Measurements from ENCODE around the gene RHOH.

DNA sequence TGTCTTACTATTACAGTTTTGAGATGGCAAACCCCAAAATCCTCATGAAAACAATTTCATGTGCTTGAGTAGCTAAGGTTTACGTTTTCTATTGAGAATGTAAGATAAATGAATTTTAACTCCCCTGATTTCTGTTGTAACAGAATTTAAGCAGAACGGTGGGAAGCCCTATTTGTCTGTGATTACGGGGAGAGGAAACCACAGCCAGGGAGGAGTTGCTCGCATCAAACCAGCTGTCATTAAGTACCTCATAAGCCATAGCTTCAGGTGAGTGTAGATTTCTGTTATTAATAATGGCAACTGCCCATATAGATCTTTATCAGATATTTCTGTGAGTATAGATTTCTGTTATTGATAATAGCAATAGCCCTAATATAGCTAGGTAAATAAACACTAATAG is 44.2 kb upstream of the RHOH start:
- no peak for TF ChIP-seq EP300 (IDR thresholded peaks at IDR 0.05; ENCODE audit: borderline replicate concordance)
- TF ChIP-seq TEAD4 (IDR thresholded peaks at IDR 0.05): no peak
- TF ChIP-seq CEBPB (IDR thresholded peaks at IDR 0.05): no peak
- TF ChIP-seq EGR1 (IDR thresholded peaks at IDR 0.05): no peak
- no peak for TF ChIP-seq NFIC (IDR thresholded peaks at IDR 0.05)
- TF ChIP-seq, protein P1, sequence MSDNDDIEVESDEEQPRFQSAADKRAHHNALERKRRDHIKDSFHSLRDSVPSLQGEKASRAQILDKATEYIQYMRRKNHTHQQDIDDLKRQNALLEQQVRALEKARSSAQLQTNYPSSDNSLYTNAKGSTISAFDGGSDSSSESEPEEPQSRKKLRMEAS (IDR thresholded peaks at IDR 0.05): no peak
- TF ChIP-seq, protein P2, sequence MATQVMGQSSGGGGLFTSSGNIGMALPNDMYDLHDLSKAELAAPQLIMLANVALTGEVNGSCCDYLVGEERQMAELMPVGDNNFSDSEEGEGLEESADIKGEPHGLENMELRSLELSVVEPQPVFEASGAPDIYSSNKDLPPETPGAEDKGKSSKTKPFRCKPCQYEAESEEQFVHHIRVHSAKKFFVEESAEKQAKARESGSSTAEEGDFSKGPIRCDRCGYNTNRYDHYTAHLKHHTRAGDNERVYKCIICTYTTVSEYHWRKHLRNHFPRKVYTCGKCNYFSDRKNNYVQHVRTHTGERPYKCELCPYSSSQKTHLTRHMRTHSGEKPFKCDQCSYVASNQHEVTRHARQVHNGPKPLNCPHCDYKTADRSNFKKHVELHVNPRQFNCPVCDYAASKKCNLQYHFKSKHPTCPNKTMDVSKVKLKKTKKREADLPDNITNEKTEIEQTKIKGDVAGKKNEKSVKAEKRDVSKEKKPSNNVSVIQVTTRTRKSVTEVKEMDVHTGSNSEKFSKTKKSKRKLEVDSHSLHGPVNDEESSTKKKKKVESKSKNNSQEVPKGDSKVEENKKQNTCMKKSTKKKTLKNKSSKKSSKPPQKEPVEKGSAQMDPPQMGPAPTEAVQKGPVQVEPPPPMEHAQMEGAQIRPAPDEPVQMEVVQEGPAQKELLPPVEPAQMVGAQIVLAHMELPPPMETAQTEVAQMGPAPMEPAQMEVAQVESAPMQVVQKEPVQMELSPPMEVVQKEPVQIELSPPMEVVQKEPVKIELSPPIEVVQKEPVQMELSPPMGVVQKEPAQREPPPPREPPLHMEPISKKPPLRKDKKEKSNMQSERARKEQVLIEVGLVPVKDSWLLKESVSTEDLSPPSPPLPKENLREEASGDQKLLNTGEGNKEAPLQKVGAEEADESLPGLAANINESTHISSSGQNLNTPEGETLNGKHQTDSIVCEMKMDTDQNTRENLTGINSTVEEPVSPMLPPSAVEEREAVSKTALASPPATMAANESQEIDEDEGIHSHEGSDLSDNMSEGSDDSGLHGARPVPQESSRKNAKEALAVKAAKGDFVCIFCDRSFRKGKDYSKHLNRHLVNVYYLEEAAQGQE (IDR thresholded peaks at IDR 0.05; ENCODE audit: low read depth): no peak
- TF ChIP-seq RAD21 (IDR thresholded peaks at IDR 0.05; ENCODE audit: low read depth): no peak
- TF ChIP-seq CREB1 (IDR thresholded peaks at IDR 0.05; ENCODE audit: low read depth): no peak
- TF ChIP-seq FOXM1 (IDR thresholded peaks at IDR 0.05; ENCODE audit: borderline replicate concordance, low read depth): no peak
- TF ChIP-seq YY1 (IDR thresholded peaks at IDR 0.05; ENCODE audit: low read depth): no peak
